GM19099 (cell line): ENCODE results near the gene GLE1.

ENCODE experiments used
- POLR2A ChIP-seq: IDR thresholded peaks from 3 replicates; pipeline ENCODE4 v1.6.1; 2011; ENCODE audit warnings: low read depth; ENCODE audit not compliant: insufficient read length; ENCODE audit errors: extremely low read depth

Gene GLE1

GRCh38 chr9:128486201-128486600 is 18.3 kb upstream of the GLE1 start:
- no peak for TF ChIP-seq POLR2A

DNA sequence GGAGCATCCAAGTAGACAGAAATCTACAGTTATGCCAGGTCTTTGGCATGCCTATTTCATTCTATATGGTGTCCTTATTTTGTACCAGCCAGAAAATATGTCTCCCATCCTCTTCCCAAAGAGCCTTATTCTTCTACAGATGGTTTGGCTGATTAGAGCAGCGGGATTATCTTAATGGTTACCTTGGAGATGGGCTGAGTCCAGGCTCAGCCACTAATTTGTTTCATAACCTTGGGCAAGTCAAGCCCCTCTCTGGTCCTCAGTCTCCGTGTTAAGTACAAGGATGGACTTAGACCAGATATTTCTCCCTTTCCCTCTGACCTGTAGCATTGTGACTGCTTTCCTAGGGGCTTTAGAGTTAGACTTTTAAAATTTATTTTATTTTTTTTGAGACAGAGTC is 11.1 kb upstream of the GLE1 start:
- no peak for TF ChIP-seq POLR2A

GRCh38 chr9:128494108-128494745 is 10.3 kb upstream of the GLE1 start:
- TF ChIP-seq POLR2A, result no peak

DNA sequence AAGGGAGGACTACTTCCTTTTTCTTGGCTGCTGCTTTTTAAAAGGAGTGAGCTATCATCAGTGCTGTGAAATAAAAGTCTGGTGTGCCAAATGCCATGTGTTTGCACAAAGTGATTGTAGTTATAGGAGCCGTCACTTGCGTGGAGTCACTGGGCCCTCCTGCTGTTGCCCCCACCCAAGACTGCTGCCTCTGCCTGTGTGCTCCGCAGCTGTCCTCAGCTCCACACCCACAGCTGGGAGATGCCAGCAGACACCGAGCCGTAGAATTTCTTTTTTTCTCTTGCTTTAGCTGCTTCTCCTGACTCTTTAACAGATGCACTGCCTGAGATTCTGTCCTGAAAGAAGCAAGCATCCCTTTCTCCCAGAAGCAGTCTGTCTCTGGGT is 9.8 kb upstream of the GLE1 start:
- TF ChIP-seq POLR2A, result no peak

DNA sequence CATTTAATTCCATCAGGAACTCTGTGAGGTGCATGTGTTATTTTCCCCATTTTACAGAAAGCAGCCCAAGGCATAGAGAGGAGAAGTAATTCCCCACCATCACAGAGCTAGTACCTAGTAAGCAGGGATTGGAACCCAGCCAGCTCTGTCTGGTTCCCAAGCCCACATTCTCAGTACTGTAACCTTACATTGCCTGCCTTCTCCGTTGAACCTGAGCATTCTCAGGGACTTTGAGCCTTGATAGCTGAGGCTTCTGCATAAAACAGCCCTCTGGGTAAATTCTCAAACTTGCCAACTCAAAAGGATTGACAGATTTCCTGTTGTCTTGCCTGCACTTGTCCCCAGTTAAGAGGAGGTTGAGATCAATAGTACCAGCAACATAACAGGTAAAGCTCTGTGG is 9.2 kb upstream of the GLE1 start:
- no peak for TF ChIP-seq POLR2A

DNA sequence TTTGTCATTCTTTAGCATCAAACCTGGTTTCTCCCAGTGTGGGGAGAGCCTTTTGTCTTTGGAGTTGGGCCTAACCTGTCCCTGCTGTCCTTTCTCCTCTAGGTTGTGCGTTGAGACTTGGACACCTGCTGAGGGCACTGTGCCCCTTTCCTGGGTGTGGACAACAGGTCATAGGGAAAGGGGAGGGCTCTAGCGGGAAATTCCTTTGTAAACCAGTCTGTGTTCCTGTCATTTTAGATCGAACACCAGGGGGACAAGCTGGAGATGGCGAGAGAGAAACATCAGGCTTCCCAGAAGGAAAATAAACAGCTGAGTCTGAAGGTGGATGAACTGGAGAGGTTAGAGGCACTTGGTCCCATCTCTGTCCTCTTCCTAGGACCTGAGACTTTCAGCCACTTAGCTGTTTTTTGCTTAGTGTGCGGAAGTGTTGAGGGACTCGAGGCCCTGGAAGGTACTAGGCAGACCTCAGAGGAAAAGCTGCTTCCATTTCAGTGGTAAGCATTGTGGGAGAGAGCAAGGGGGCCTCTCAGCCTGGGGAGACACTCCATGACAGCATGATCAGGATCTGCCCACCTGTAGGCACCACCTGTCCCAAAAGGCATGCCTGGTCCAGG is 8.6 kb upstream of the GLE1 start:
- TF ChIP-seq POLR2A, result no peak

GRCh38 chr9:128497824-128498610 is 6.5 kb upstream of the GLE1 start:
- no peak for TF ChIP-seq POLR2A

DNA sequence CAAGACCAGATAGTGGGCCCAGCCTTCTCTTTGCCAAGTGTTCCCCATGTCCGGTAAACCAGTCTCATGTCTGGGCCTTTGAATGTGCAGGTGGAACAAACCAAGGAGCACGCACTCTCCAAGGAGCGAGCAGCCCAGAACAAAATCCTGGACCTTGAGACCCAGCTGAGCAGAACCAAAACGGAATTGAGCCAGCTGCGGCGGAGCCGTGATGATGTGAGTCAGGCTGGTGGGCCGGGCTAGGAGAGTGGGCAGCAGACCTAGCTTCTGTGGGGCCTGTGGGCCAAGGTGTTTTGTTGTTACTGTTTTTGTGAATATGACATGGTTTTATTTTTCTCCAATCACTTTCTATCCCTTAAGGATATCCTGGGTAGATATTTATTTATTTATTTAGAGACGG is 5.6 kb upstream of the GLE1 start:
- no peak for TF ChIP-seq POLR2A

DNA sequence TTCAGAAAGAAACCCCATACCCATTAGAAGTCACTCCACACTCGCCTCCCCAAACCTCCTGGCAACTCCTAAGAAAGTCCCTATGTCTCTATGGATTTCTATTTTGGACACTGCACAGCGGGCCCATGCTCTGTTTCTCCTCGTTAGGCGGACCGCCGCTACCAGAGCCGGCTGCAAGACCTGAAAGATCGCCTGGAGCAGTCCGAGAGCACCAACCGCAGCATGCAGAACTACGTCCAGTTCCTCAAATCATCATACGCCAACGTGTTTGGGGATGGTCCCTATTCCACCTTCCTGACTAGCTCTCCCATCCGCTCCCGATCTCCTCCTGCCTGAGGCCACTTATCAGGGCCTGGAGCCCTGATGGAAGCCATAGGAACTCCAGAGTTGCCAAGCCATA is 4.6 kb upstream of the GLE1 start:
- TF ChIP-seq POLR2A, result no peak

GRCh38 chr9:128503870-128504269 is 649 bp upstream of the GLE1 start:
- no peak for TF ChIP-seq POLR2A

GRCh38 chr9:128505414-128505765 is 871 bp downstream of the GLE1 start:
- TF ChIP-seq POLR2A, result no peak

- no peak for TF ChIP-seq POLR2A
These were observed 8.3 kb downstream of the GLE1 start for GRCh38 chr9:128512820-128513219.

GRCh38 chr9:128521956-128522355 is 17.4 kb downstream of the GLE1 start:
- no peak for TF ChIP-seq POLR2A

GRCh38 chr9:128523199-128523925 is 18.8 kb downstream of the GLE1 start:
- no peak for TF ChIP-seq POLR2A

DNA sequence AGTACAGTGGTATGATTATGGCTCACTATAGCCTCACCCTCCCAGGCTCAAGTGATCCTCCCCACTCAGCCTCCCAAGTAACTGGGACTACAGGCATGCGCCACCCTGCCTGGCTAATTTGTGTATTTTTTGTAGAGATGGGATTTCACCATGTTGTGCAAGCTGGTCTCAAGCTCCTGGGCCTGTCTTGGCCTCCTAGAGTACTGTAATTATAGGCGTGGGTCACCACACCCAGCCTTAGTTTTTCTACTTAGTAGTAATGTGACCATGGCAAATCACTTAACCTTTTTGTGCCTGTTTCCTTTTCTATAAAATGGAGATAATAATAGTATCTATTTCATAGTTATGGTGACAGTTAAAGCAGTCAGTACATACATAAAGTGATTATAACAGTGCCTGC is 22.2 kb downstream of the GLE1 start:
- no peak for TF ChIP-seq POLR2A
